H1 (cell line): Measurements from ENCODE around the gene DAND5. TPM values are rescaled to one million over a fixed set of nuclear protein-coding genes. Genes with fewer than 3 reads are reported as not detected.

ENCODE experiments used
- ASH2L ChIP-seq: fragments of 200-600, 300-600 bp; sonication (generic); IDR thresholded peaks from one replicate; pipeline ENCODE4 v1.7.1; 2017; ENCODE audit warnings: low read length
- BACH1 ChIP-seq: IDR thresholded peaks from 2 replicates; pipeline ENCODE4 v1.6.1; 2012; ENCODE audit warnings: low read length, improper control_type of control experiment
- CBX5 ChIP-seq: fragments of 300-800, 300-1000 bp; sonication (generic); IDR thresholded peaks from 2 replicates; pipeline ENCODE4 v1.7.1; 2016; ENCODE audit warnings: antibody characterized with exemption, low read length, low read depth
- CTBP2 ChIP-seq: IDR thresholded peaks from 2 replicates; pipeline ENCODE4 v1.7.0; 2011; ENCODE audit warnings: borderline replicate concordance, mild to moderate bottlenecking, moderate library complexity, mixed read lengths, low read length; ENCODE audit not compliant: insufficient read depth, insufficient read length
- CTCF ChIP-seq, 3 experiments: IDR thresholded peaks; 1 replicate in 2 of 3; 2 replicates in 1 of 3; pipeline versions ENCODE4 v1.5.1 to v1.6.1; 2011; ENCODE audit warnings: low read length in 3 of 3, mild to moderate bottlenecking in 3 of 3, inconsistent platforms in 2 of 3, low read depth in 1 of 3, moderate library complexity in 1 of 3; ENCODE audit not compliant: insufficient read depth in 1 of 3; ENCODE audit errors: control extremely low read depth in 1 of 3
- PHF8 ChIP-seq: fragments of 200-600 bp; sonication (generic); conservative IDR thresholded peaks from 2 replicates; pipeline ENCODE4 v1.7.1; 2012; ENCODE audit warnings: low read depth, mild to moderate bottlenecking, inconsistent platforms, low read length, moderate library complexity
- RBBP5 ChIP-seq: IDR thresholded peaks from 2 replicates; pipeline ENCODE4 v1.7.1; 2012; ENCODE audit warnings: low read depth, mild to moderate bottlenecking, inconsistent platforms, low read length, moderate library complexity, borderline replicate concordance
- polyA plus RNA-seq, 7 experiments: library from polyadenylated mRNA; depleted of rRNA in 3 of 7; stranded (reverse) in 5 of 7; unstranded in 2 of 7; fragments of >200 nt in 5 of 7; fragments of 200-250 nt in 2 of 7; gene quantifications; 1 replicate in 5 of 7; 2 replicates in 1 of 7; 4 replicates in 1 of 7; pipeline versions ENCODE4 v1.2.1 to v1.2.3, GENCODE V29; 2011 to 2013; ENCODE audit warnings: missing spikeins in 2 of 7, mixed read lengths in 2 of 7
- total RNA-seq: library from RNA; stranded (reverse); fragmentation: NEBNext Ultra II Directional; extraction: Animal tissue kit (Norgen Biotek cat#: 25700); gene quantifications from 2 replicates; pipeline ENCODE4 v1.2.1, GENCODE V29; 2021

The DAND5 gene
- total and polyA plus RNA-seq, 2 of the 8 experiments (the other 6 are each of a cell fraction or from before 2014, with no cell fraction given): 0.14 to 0.17 TPM

DNA sequence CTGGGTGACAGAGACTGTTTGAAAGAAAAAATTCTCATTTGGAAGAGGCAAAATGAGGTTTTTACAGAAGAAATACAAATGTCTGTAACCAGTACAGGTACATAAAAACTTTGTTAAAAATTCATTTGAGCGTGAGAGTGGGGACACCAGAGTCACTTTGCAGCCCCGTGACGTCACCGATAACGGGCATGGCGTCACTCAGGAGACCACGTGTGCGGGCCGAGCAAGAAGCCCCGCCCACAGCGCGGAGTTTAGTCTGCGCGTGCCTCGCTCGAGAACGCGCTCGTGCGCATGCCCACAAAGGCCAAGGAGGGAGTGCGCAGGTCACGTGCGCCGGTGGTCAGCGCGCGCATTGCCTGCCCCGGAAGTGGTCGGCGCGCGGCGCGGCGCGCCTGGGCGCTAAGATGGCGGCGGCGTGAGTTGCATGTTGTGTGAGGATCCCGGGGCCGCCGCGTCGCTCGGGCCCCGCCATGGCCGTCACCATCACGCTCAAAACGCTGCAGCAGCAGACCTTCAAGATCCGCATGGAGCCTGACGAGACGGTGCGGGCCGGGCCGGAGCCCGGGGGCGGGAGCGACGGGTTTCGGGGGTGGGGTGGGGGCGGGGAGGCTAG, 23.8 kb upstream of the DAND5 start, which contains the start of gene RAD23A (continued):
- TF ChIP-seq CTCF (IDR thresholded peaks at IDR 0.05; ENCODE audit: control extremely low read depth in 1 of 3, insufficient read depth in 1 of 3, low read depth in 1 of 3, low read length in 3 of 3) (peak in 1 of 3 experiments; percentile 2; a peak in 1 of 4 replicates), PHF8 (peak; percentile 96), CTBP2 (no peak), ASH2L (no peak), BACH1 (no peak), CBX5 (no peak), RBBP5 (peak; percentile 64; the same call in 1 of the 2 replicates)
